ENCODE measurements around the gene TRAK1.

DNA sequence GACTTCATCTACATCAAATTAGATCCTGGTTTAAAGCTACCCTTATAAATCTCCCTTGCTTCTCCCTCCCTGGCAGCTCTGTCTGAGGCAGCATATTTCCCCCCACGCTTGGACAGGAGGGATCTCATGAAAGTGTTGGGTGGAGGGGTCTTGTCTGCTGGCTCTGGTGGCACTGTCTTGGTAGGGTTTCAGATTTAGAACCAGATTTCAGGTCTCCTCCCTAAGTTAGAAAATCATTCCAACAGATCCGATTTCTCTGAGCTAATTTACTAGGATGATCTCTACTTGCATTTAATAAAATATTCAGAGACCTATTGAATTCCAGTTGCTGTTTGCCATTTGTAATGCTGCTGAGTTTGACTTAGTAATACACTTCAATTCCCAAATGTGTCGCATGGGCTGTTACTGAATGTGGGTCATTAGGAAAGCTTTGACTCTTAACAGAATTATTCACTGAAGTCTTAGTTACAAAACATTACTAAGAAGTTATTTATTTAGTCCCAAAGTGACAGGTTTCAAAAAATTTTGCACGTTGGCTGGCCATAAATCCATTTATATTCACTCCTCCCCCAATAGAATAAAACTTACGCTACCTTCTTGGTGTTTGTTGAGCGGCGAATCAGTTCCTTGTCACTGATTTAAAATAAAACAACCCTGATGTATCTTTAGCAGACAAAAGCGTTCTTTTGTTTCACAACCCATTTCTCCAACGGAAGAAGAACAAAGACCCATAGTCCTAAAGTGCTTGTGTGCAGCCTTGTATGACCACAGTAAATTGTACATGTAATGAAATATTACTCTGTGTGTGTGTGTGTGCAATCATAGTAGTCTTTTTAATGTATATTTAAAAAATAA lies 84.5 kb downstream of the TRAK1 start:
- no peak for TF ChIP-seq POLR2A (IDR thresholded peaks at IDR 0.05; ENCODE audit: low read length)
- no peak for TF ChIP-seq GATA1 (IDR thresholded peaks at IDR 0.05; ENCODE audit: low read depth, low read length)
